NOMO-1 (cell line): Measurements from ENCODE around the gene CHMP2A.
A peak's percentile ranks its signal among the peaks of the same experiment; 100 is the strongest.
"Not testable (repeated sequence)": the region's sequence is repeated elsewhere in the genome, so short reads cannot be mapped to it uniquely, and the experiment has no call there.

Experiments used
- DNase-seq, 2 experiments: peaks; one replicate each; lab custom pipeline; 2025; ENCODE audit not compliant: unreplicated experiment in 2 of 2; lab: John Stamatoyannopoulos, UW

CHMP2A gene

DNA sequence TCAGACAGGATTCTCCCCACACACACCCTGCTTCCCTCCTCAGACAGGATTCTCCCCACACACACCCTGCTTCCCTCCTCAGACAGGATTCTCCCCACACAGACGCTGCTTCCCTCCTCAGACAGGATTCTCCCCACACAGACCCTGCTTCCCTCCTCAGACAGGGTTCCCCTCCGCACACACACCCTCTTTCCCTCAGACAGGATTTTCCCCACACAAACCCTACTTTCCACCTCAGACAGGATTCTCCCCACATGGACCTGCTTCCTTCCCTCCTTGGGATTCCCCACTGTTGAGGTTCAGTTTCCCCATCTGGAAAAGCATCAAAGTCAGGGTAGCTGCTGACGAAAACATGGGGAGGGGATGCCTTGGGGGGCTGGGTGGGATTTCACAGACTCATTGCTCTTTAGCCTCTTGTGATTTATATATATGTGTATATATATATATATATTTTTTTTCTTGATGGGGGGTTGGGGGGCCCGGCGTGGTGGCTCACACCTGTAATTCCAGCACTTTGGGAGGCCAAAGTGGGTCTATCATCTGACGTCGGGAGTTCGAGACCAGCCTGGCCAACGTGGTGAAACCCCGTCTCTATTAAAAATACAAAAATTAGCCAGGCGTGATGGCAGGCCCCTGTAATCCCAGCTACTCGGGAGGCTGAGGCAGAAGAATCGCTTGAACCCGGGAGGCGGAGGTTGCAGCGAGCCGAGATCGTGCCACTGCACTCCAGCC, 12.1 kb downstream of the CHMP2A start:
- not testable (repeated sequence) for DNase-seq

GRCh38 chr19:58539169-58539559, 15.7 kb downstream of the CHMP2A start:
- not testable (repeated sequence) for DNase-seq

DNA sequence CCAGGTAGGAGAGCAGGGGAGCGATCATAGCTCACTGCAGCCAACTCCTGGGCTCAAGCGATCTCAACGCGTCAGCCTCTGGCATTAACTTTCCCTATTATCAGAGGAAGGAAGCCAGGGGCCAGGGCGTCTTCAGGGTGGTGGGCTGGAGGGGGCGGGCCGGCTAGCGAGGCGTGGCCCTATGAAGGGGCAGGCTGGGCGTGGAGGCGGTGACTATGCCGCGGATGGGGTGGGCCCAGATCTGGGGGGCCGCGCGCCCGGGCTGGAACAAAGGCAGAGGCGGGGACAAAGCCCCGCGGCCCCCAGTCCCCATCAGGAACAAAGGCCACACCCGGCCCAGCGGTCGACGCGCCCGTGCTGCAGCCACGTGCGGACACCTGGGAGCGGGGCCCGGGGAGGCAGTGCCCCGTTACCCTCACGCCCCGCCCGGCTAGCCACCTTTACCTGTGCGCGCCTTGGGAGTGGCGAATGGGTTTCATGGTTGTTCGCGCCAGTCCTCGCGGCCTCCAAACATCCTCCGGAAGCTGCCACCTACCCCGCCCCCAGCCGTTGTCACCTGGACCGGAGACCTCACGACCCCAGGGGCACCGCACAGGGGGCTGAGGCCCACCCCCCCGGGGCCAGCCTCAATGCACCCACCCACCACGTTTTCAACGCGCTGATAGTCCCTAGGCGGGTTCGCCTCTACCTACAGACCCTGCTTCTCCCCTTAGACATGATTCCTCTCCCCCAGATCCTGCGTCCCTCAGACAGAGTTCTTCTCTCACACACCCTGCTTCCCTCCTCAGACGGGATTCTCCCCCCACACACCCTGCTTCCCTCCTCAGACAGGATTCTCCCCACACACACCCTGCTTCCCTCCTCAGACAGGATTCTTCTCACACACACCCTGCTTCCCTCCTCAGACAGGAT, 16.4 kb downstream of the CHMP2A start:
- peak; percentile 57 to 58 for DNase-seq

- DNase-seq: no peak
Measured at GRCh38 chr19:58536852-58537798, 17.8 kb downstream of the CHMP2A start.

- no peak for DNase-seq
Measured at GRCh38 chr19:58535857-58536256, 19.0 kb downstream of the CHMP2A start.

DNA sequence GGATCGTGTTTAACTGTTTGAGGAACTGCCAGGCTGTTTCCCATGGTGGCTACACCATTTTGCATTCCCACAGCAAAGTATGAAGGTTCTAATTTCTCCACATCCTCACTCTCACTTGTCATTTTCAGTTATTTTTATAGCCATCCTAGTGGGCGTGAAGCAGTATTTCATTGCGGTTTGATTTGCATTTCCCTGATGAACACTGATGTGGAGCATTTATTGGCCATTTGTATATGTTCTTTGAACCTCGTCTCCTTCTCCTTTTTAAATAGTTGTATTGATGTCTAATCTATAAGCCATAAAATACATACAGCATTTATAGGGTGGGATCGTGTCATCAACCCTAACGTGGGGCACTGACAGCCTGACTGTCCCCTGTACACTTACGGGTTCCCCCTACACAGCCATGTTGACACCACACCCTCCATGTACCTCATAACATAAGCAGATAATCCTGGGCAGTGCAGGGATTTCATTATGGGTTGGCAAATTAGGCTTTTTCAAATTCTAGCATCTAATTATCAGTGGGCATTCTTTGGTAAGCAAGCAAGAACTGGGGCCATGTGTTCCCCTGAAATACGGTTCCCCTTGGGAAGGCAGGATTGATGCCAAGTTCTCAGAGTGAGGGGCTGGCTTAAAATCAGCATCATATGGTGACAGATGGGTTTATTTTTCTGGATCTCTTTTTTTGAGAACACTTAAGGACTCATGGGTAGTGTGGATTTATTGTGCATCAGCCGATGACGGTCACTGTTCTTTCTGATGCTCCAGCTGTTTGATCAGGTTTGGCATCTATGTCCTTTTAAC, 23.7 kb downstream of the CHMP2A start:
- DNase-seq: no peak

DNA sequence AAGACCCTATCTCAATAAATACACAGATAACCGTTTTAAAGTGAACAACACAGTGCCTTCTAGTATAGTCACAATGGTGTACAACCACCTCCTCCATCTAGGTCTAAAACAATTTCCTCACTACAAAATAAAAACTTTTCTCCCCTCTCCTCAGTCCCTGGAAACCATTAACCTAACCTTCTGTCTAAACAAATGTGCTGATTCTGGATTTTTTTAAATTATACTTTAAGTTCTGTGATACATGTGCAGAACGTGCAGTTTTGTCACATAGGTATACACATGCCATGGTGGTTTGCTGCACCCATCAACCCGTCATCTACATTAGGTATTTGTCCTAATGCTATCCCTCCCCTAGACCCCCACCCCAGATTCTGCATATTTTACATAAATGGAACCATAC, 25.5 kb downstream of the CHMP2A start:
- no peak for DNase-seq

GRCh38 chr19:58522709-58523108, 32.2 kb downstream of the CHMP2A start:
- no peak for DNase-seq

GRCh38 chr19:58521651-58522050, 33.3 kb downstream of the CHMP2A start:
- DNase-seq: no peak

DNA sequence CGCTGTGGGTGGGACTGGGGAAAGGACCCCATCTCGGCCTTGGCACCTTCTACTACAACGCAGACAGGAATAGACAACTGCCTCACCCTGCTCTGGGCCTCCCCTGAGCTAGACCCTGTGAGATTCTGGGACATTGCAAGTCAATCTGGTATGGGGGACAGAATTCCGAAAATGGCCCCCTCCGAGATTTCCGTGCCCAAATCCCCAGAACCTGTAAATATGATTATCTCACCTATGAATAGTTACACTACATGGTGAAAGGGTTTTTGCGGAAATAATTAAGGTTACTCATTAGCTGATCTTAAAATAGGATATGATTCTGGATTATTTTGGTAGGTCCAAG, 34.7 kb downstream of the CHMP2A start:
- DNase-seq: no peak

DNA sequence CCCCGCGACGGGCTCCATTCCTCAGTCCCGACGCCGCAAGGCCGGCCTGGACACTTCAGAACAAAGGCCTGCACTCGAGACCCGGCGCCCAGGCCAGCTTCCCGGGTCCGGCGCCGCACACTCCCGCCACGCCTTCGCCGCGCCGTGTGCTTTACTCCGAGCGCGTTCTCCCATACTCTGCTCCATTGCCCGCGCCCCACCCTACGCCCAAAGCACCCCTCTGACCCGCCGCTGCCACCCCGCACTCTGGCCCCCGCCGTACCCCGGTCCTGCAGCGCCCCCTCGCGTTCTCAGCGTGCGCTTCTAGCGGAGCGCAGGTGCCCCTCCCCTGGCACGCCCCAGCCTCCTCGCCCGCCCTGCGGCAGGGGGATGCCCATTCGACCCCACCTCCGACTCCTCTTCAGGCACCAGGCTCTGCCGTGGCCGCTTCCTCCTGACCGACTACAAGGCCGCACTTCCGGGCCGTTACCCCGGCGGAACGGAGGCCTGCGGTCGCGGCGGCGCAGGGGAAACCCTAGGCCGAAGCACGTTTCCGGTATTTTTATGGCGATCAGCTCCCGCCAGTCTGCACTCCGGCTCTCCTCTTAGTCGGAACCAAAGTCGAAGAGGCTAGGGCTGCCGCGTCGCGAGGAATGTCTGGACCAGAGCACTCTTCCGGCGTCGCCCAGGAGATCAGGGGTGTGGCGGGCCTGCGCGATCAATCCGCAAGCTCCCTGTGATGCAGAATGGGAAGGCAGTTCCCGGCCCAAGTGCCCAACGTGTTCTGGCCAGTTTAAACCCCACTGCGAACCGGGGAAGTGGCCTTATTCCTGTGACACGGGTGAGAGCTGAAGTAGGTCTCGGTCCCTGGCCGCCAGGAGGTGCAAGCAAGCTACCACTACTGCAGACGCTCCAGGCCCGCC, 35.3 kb downstream of the CHMP2A start, which contains the start of gene ZBTB45:
TSS of gene ZBTB45 (minus strand) at position 456 of the 902 bp plus-strand sequence. CDS start 2,137 bp downstream, outside the sequence.
- DNase-seq: peak; percentile 91 to 96

DNA sequence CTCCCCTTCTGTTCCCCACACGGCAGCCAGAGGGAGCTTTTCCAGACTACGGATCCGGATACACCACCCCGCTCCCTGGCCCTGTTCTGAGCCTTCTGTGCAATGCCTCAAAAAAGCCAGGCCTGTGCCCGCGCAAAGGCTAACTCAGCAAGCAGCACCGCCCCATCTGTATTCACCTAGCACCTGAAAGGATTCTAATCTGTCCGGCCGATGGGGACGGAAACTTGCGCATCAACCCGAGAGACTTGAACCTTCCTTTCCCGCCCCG, 35.9 kb downstream of the CHMP2A start:
- peak; percentile 70 to 82 for DNase-seq

DNA sequence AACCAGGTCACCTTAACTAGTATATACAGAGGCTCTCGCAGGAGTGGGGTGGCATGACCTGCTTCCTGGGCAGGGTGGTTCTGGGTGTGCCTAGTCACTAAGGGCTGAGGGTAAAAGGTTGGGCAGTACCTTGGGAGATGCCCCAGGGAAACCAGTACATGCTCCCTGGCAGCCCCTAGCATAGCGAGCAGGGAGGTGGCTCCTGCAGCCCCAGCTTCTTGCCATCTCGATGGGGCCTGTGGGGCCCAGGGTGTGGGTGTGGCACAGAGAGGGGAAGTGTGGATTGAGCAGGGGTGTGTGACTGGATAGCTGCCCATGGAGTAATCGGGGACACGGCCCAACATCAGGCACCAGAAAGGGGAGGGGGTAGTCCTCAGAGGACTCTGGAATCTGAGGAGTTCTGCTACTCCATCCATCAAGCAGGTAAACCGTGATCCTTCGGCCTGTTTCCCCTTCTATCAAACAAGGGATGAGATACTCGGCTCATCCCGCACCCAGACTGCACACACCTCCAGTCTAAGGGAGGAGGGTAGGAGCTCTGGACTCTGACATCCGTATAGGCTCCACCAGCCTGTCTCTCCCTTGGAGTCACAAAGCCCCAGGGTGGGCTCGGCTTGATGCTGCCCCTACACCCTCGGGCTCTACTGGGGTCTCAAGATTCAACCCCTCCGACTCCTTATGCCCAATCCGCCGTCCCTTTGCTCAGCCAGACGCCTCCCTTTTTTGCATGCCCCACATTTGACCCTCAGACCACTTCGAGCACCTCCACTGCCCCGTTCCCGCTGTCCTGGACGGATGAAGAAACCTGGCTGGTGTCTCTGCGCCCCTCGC, 36.4 kb downstream of the CHMP2A start:
- DNase-seq: peak; percentile 56 to 76

DNA sequence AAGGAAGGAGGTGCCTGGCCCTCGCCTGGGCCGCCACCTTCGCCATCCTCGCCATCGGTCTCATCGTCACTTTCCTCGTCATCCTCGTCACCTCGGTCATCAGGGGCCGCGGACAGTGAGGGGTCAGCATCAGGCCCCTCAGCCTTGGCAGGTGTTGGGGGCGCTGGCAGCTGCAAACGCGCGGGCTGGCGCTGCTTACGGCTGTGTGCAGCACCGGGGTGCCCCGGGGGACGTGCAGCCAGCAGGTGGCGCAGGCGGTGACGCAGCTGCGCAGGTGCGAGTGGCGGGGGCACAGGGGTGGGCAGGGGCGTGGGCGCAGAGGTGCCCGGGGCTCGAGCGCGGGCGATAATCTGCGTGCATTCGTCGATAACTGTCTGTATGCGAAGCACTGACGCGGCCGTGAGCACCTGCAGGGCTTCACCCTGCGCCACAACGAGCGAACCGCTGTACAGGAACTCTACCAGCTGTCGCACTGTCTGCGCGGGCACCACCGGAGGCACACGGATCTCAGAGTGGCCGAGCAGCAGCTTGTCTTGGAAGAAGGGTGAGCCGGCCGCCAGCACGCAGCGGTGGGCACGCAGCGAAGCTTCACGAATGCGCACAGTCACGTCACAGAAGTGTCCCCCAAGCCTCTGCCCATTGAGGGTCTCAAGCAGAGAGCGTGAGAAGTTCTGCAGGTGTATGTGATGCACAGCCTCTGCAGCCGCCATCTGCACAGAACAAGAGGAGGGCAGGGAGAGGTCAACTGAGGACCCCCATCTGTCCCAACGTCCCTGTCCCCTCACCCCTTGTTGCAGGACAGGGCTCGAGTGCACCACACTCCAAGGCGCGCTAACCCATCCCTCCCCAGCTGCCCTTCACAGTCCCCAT, 37.7 kb downstream of the CHMP2A start:
- no peak for DNase-seq

DNA sequence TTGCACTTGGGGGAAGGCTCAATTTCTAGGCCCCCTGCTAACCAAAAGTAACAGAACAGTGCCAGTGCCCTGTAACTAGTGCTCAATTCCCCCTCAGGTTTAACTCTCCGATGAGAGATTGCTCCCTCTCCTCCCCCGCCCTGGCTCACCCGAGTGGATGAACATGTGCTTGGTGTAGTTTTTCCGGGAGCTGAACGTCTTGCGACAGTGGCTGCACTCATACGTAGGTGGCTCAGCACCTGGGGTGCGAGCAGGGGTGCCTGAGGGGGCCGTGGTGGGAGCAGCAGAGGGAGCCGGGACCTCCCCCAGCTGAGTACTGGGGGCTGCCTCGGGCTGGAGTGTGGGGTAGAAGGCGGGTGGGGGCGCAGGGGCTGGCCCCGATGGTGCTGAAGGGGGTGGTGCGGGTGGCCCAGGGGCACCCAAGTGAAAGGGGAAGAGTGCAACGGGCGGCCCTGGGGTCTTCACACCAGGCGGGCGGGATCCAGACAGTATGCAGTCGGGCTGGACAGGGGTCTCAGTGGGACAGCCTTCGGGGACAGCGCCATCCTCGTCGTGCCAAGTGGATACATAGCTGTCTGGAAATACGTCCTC, 38.6 kb downstream of the CHMP2A start:
- no peak for DNase-seq

- DNase-seq: no peak
Measured at GRCh38 chr19:58515259-58515658, 39.6 kb downstream of the CHMP2A start.

GRCh38 chr19:58514564-58515022, 40.3 kb downstream of the CHMP2A start:
- DNase-seq: no peak
